Measurements from ENCODE around the gene SEC24D. TPM values are rescaled to one million over a fixed set of nuclear protein-coding genes. Genes with fewer than 3 reads are reported as not detected.

SEC24D gene
- total RNA-seq, 1 experiment from 2014 or later = 63.1 TPM

DNA sequence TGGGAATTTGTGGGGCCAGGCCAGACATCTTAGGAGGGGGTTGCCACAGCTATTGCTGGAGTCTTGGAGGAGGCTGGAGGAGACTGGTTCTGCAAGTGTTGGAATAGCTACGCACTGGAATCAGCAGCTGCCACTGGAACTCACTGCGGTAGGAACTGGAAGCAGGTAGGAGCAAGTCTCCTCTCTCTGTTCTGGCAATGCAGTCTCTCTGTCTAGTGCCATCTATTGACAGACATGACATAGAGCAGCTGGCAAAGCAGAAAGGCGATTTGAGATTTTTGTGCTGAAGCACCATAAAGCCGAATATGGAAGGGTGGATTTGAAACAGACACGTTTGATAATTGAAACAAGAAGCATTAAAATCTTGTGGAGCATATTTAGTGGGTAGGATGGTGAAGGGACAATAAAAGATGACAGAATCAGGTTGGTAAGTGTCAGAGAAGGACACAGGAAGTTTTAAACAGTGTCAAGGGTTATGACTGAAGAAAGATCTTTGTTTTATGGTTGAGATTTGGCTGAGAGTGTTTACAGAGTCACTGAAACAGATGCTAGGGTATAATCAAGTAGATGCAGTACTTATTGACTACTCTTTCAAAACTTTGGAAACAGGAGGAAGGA lies 29.3 kb upstream of the SEC24D start:
- Mint-ChIP-seq H3K27ac (no peak overlapping the region), H3K9me3 (no peaks in the 10 kb centered on the region), H3K36me3 (no peaks in the 10 kb centered on the region), H3K27me3 (ENCODE audit: low read depth) (no peaks in the 10 kb centered on the region), H3K4me1 (peaks cover 16% of the 10 kb centered on the region), H3K4me3 (no peak overlapping the region)
- ChIA-PET CTCF (interaction anchor here (0.6 to 2.3 kb wide), 32 partner anchors 8 to 392 kb away, joined by 3 to 18 read pairs (median 5); partner anchors contain the start of genes SEC24D and SYNPO2), POLR2A (no interaction called here)
- DNase-seq (ENCODE audit: low spot score) (peak; percentile 41), ATAC-seq (peak; percentile 99)
- TF ChIP-seq NFYB (CRISPR knock-in tag; conservative IDR thresholded peaks at IDR 0.05; ENCODE audit: low read depth) (no peak), TEAD4 (CRISPR knock-in tag; IDR thresholded peaks at IDR 0.05) (no peak), ELF4 (CRISPR knock-in tag; IDR thresholded peaks at IDR 0.05; ENCODE audit: low read depth) (no peak), CREM (CRISPR knock-in tag; IDR thresholded peaks at IDR 0.05) (no peak), GABPB1 (CRISPR knock-in tag; IDR thresholded peaks at IDR 0.05) (no peak), ZNF396 (CRISPR knock-in tag; IDR thresholded peaks at IDR 0.05; ENCODE audit: borderline replicate concordance) (no peak), KAT7 (CRISPR knock-in tag; IDR thresholded peaks at IDR 0.05; ENCODE audit: borderline replicate concordance) (no peak), NFE2L1 (CRISPR knock-in tag; IDR thresholded peaks at IDR 0.05) (0 out of 2 replicates have a peak, but pooled peaks have one; percentile 8)
- TF ChIP-seq, protein P1, sequence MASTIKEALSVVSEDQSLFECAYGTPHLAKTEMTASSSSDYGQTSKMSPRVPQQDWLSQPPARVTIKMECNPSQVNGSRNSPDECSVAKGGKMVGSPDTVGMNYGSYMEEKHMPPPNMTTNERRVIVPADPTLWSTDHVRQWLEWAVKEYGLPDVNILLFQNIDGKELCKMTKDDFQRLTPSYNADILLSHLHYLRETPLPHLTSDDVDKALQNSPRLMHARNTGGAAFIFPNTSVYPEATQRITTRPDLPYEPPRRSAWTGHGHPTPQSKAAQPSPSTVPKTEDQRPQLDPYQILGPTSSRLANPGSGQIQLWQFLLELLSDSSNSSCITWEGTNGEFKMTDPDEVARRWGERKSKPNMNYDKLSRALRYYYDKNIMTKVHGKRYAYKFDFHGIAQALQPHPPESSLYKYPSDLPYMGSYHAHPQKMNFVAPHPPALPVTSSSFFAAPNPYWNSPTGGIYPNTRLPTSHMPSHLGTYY (CRISPR knock-in tag; IDR thresholded peaks at IDR 0.05) = no peak
- TF ChIP-seq, protein P2, sequence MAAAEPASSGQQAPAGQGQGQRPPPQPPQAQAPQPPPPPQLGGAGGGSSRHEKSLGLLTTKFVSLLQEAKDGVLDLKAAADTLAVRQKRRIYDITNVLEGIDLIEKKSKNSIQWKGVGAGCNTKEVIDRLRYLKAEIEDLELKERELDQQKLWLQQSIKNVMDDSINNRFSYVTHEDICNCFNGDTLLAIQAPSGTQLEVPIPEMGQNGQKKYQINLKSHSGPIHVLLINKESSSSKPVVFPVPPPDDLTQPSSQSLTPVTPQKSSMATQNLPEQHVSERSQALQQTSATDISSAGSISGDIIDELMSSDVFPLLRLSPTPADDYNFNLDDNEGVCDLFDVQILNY (CRISPR knock-in tag; IDR thresholded peaks at IDR 0.05) = no peak
- TF ChIP-seq, protein P3, sequence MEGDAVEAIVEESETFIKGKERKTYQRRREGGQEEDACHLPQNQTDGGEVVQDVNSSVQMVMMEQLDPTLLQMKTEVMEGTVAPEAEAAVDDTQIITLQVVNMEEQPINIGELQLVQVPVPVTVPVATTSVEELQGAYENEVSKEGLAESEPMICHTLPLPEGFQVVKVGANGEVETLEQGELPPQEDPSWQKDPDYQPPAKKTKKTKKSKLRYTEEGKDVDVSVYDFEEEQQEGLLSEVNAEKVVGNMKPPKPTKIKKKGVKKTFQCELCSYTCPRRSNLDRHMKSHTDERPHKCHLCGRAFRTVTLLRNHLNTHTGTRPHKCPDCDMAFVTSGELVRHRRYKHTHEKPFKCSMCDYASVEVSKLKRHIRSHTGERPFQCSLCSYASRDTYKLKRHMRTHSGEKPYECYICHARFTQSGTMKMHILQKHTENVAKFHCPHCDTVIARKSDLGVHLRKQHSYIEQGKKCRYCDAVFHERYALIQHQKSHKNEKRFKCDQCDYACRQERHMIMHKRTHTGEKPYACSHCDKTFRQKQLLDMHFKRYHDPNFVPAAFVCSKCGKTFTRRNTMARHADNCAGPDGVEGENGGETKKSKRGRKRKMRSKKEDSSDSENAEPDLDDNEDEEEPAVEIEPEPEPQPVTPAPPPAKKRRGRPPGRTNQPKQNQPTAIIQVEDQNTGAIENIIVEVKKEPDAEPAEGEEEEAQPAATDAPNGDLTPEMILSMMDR (IDR thresholded peaks at IDR 0.05) = peak; percentile 39; the same call in 1 of the 2 replicates
- TF ChIP-seq, protein P4, sequence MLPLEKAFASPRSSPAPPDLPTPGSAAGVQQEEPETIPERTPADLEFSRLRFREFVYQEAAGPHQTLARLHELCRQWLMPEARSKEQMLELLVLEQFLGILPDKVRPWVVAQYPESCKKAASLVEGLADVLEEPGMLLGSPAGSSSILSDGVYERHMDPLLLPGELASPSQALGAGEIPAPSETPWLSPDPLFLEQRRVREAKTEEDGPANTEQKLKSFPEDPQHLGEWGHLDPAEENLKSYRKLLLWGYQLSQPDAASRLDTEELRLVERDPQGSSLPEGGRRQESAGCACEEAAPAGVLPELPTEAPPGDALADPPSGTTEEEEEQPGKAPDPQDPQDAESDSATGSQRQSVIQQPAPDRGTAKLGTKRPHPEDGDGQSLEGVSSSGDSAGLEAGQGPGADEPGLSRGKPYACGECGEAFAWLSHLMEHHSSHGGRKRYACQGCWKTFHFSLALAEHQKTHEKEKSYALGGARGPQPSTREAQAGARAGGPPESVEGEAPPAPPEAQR (CRISPR knock-in tag; IDR thresholded peaks at IDR 0.05) = 0 out of 2 replicates have a peak, but pooled peaks have one; percentile 7
- TF ChIP-seq, protein P5, sequence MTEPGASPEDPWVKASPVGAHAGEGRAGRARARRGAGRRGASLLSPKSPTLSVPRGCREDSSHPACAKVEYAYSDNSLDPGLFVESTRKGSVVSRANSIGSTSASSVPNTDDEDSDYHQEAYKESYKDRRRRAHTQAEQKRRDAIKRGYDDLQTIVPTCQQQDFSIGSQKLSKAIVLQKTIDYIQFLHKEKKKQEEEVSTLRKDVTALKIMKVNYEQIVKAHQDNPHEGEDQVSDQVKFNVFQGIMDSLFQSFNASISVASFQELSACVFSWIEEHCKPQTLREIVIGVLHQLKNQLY (CRISPR knock-in tag; IDR thresholded peaks at IDR 0.05) = no peak
- TF ChIP-seq, protein P6, sequence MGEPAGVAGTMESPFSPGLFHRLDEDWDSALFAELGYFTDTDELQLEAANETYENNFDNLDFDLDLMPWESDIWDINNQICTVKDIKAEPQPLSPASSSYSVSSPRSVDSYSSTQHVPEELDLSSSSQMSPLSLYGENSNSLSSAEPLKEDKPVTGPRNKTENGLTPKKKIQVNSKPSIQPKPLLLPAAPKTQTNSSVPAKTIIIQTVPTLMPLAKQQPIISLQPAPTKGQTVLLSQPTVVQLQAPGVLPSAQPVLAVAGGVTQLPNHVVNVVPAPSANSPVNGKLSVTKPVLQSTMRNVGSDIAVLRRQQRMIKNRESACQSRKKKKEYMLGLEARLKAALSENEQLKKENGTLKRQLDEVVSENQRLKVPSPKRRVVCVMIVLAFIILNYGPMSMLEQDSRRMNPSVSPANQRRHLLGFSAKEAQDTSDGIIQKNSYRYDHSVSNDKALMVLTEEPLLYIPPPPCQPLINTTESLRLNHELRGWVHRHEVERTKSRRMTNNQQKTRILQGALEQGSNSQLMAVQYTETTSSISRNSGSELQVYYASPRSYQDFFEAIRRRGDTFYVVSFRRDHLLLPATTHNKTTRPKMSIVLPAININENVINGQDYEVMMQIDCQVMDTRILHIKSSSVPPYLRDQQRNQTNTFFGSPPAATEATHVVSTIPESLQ (CRISPR knock-in tag; IDR thresholded peaks at IDR 0.05) = no peak

DNA sequence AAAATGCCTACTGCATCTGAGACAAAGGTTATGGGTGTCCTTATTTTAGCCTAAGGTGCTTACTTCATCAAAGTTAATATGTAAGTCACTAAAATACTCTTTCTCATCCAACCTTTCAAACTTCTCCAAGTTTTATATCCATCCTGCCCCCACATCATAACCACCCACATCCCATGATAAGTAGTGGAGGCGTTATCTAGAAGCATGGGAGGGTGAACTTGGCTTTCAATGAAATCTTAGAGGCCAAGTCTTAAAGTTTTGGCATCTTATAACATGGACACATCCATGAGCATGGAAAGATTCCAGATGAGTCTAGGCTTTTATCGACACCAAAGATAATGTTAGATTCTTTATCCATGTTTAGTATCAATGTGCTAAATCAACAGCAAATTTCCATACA lies 22.9 kb upstream of the SEC24D start:
- POLR2A ChIA-PET = no interaction called here
- no peaks in the 10 kb centered on the region for H3K27me3 Mint-ChIP-seq (ENCODE audit: low read depth)
- H3K4me1 Mint-ChIP-seq = peaks cover 3% of the 10 kb centered on the region
- no peak for DNase-seq (ENCODE audit: low spot score)
- H3K9me3 Mint-ChIP-seq = peaks cover 6% of the 10 kb centered on the region
- ATAC-seq = no peak
- no peak overlapping the region for H3K27ac Mint-ChIP-seq
- 0 out of 2 replicates have a peak, but pooled peaks cover 4% of the 10 kb centered on the region for H3K36me3 Mint-ChIP-seq
- TF ChIP-seq, protein P7, sequence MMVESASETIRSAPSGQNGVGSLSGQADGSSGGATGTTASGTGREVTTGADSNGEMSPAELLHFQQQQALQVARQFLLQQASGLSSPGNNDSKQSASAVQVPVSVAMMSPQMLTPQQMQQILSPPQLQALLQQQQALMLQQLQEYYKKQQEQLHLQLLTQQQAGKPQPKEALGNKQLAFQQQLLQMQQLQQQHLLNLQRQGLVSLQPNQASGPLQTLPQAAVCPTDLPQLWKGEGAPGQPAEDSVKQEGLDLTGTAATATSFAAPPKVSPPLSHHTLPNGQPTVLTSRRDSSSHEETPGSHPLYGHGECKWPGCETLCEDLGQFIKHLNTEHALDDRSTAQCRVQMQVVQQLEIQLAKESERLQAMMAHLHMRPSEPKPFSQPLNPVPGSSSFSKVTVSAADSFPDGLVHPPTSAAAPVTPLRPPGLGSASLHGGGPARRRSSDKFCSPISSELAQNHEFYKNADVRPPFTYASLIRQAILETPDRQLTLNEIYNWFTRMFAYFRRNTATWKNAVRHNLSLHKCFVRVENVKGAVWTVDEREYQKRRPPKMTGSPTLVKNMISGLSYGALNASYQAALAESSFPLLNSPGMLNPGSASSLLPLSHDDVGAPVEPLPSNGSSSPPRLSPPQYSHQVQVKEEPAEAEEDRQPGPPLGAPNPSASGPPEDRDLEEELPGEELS (CRISPR knock-in tag; IDR thresholded peaks at IDR 0.05) = no peak
- TF ChIP-seq, protein P2 (CRISPR knock-in tag; IDR thresholded peaks at IDR 0.05) = no peak
- TF ChIP-seq ESRRA (CRISPR knock-in tag; IDR thresholded peaks at IDR 0.05; ENCODE audit: borderline replicate concordance) (no peak), MYBL2 (CRISPR knock-in tag; IDR thresholded peaks at IDR 0.05) (no peak), ZNF263 (CRISPR knock-in tag; IDR thresholded peaks at IDR 0.05; ENCODE audit: low read depth) (no peak)
- CTCF ChIA-PET = no interaction called here
- H3K4me3 Mint-ChIP-seq = no peak overlapping the region
